Right lobe of liver (tissue), 6 donors: ENCODE results near the gene TBC1D5. TPM values are rescaled to one million over a fixed set of nuclear protein-coding genes. Genes with fewer than 3 reads are reported as not detected.

Source experiments
- ATAC-seq, 4 donors: fragments of 200-7000 bp; cut with Tn5 transposase; one replicate each; pipeline ENCODE4 v1.9.1; 2020; ENCODE audit warnings: mild to moderate bottlenecking in 4 of 4, moderate library complexity in 4 of 4
- DNase-seq, 3 donors: peaks; one replicate each; pipeline ENCODE4 v3.0.0-alpha.2; 2020
- H3K27ac ChIP-seq, 3 donors: fragments of 200-600 bp; one replicate each; pipeline ENCODE4 v1.8.0; 2022
- H3K27me3 ChIP-seq, 2 donors: fragments of 200-600 bp; one replicate each; pipeline ENCODE4 v1.8.0; 2022
- H3K36me3 ChIP-seq, 4 donors: fragments of 200-600 bp; sonication (generic) in 1 of 4; one replicate each; pipeline versions ENCODE4 v1.5.1 to v1.8.0; 2017 to 2022; ENCODE audit warnings: control low read depth in 1 of 4
- H3K4me1 ChIP-seq, 4 donors: fragments of 200-600 bp; sonication (generic) in 1 of 4; one replicate each; pipeline versions ENCODE4 v1.5.1 to v1.8.0; 2017 to 2022; ENCODE audit warnings: control low read depth in 1 of 4
- H3K4me3 ChIP-seq, 3 donors: fragments of 200-600 bp; one replicate each; pipeline ENCODE4 v1.8.0; 2022
- H3K9me3 ChIP-seq, 4 donors: fragments of 200-600 bp; sonication (generic) in 1 of 4; one replicate each; pipeline versions ENCODE4 v1.5.1 to v1.8.0; 2017 to 2022; ENCODE audit warnings: control low read depth in 1 of 4
- POLR2A ChIP-seq: fragments of 450-650 bp; IDR thresholded peaks from one replicate; pipeline ENCODE4 v1.6.1; 2017; ENCODE audit warnings: antibody characterized with exemption, mild to moderate bottlenecking
- WGBS: methylation state at CpG from one replicate; pipeline ENCODE4 v1.1.6; 2018; ENCODE audit warnings: low coverage, low lambda C conversion rate; ENCODE audit not compliant: insufficient coverage; ENCODE audit errors: missing lambda C conversion rate; 5-methylcytosine and 5-hydroxymethylcytosine counted together
- intact Hi-C, 2 donors: fragments of 100-400 bp; cut with DNase I; formaldehyde crosslinking; loops; one replicate each; pipeline versions ENCODE4 v1.11.2 to v1.14.1; 2022
- total RNA-seq, 6 experiments: library from RNA; depleted of rRNA in 2 of 6; stranded (reverse); fragments of >200 nt in 2 of 6; fragmentation: NEBNext Ultra II Directional in 3 of 6; extraction: Animal tissue kit (Norgen Biotek cat#: 25700) in 3 of 6; gene quantifications; one replicate each; pipeline versions ENCODE4 v1.1.0 to v1.2.4, GENCODE V29; 2016 to 2023
- TF ChIP-seq, protein P1 (sequence below), 4 donors: fragments of 200-600 bp in 3 of 4; fragments of 450-650 bp in 1 of 4; IDR thresholded peaks; one replicate each; pipeline versions ENCODE4 v1.5.1 to v1.8.0; 2016 to 2022; ENCODE audit warnings: antibody characterized with exemption in 4 of 4, mild to moderate bottlenecking in 2 of 4
- donor health status: DM: no; HTN: yes; CAD: no.
- donor health status: DM: no; HTN: no; CAD: no.
- donor health status: DM: no; HTN: no; CAD: no.
- donor health status: DM: no; HTN: yes; CAD: no.
- donor health status: DM: no; HTN: yes; CAD: no.

The TBC1D5 gene
- total RNA-seq, 6 experiments from 2014 or later, result 21.5 to 33.4 (median 27.7) TPM

DNA sequence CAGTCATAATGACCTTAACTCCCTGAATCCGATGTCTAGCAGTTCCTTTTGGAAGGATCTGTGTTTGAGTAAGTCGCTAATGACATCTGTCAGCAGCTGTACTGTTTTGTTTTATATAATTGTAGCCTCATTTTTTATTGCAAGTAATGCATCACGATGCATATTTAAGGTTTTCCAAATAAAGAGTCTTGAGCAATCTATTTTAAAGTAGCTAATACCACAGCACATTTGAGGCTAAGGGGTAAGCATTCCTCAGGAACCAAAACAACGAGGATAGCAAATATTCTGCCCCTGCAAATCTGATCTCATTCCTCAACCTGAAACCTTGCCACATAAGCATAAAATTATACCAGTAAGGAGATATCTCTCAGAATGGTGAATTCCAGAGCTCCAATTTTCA is 98.7 kb downstream of the TBC1D5 start:
- H3K36me3 ChIP-seq, result no peaks in the 10 kb centered on the region
- no peaks in the 10 kb centered on the region for H3K9me3 ChIP-seq
- TF ChIP-seq, protein P1, sequence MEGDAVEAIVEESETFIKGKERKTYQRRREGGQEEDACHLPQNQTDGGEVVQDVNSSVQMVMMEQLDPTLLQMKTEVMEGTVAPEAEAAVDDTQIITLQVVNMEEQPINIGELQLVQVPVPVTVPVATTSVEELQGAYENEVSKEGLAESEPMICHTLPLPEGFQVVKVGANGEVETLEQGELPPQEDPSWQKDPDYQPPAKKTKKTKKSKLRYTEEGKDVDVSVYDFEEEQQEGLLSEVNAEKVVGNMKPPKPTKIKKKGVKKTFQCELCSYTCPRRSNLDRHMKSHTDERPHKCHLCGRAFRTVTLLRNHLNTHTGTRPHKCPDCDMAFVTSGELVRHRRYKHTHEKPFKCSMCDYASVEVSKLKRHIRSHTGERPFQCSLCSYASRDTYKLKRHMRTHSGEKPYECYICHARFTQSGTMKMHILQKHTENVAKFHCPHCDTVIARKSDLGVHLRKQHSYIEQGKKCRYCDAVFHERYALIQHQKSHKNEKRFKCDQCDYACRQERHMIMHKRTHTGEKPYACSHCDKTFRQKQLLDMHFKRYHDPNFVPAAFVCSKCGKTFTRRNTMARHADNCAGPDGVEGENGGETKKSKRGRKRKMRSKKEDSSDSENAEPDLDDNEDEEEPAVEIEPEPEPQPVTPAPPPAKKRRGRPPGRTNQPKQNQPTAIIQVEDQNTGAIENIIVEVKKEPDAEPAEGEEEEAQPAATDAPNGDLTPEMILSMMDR (IDR thresholded peaks at IDR 0.05), result no peak
- TF ChIP-seq POLR2A, result no peak
- H3K27me3 ChIP-seq, result no peaks in the 10 kb centered on the region
- H3K27ac ChIP-seq, result no peak overlapping the region
- H3K4me1 ChIP-seq, result no peaks in the 10 kb centered on the region
- WGBS, result 73% methylated on average over 4 of the region's 4 CpGs
- no peak for DNase-seq
- intact Hi-C loops, result no loop called here
- H3K4me3 ChIP-seq, result no peak overlapping the region
- no peak for ATAC-seq

DNA sequence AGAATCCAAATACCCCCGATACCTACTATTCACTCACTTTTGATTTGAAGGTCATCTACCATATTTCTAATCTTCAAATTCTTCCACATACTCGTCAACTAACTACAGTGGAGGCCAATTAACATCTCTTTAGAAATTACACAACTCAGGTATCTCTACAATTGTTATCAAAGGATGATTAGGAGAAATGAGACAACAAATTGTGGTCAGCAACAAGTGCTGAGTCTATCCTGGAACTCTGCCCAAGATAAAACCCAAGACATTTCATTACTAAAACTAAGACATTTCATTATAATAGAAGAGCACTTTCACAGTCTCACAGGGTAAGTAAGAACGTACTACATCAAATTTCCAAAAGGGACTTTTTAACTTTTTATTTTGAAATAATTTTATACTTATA is 100.0 kb downstream of the TBC1D5 start:
- Histone ChIP-seq H3K36me3 (no peaks in the 10 kb centered on the region), H3K4me3 (no peak overlapping the region), H3K9me3 (no peaks in the 10 kb centered on the region), H3K27me3 (no peaks in the 10 kb centered on the region), H3K27ac (no peak overlapping the region), H3K4me1 (no peaks in the 10 kb centered on the region)
- 92% methylated on average over 3 of the region's 3 CpGs for WGBS
- DNase-seq, result no peak
- TF ChIP-seq POLR2A, result no peak
- intact Hi-C loops, result no loop called here
- no peak for ATAC-seq

GRCh38 chr3:17640466-17640865 is 102.0 kb downstream of the TBC1D5 start:
- intact Hi-C loops, result no loop called here

GRCh38 chr3:17639765-17640164 is 102.7 kb downstream of the TBC1D5 start:
- no peaks in the 10 kb centered on the region for H3K36me3 ChIP-seq
- no peak overlapping the region for H3K4me3 ChIP-seq
- TF ChIP-seq, protein P1 (IDR thresholded peaks at IDR 0.05), result no peak
- TF ChIP-seq POLR2A, result no peak
- WGBS, result 90% methylated on average over 2 of the region's 2 CpGs
- intact Hi-C loops, result no loop called here
- H3K27ac ChIP-seq, result no peak overlapping the region
- DNase-seq (no peak), ATAC-seq (peak in 3 of 4 donors; percentile 37 to 76 (median 40))
- no peaks in the 10 kb centered on the region for H3K4me1 ChIP-seq
- H3K27me3 ChIP-seq, result no peaks in the 10 kb centered on the region
- peaks cover 0 to 2% (median 0%) of the 10 kb centered on the region in 4 donors for H3K9me3 ChIP-seq

More at GRCh38 chr3:17640466-17640865, 102.0 kb downstream of the TBC1D5 start:
- Histone ChIP-seq H3K36me3 (no peaks in the 10 kb centered on the region), H3K4me3 (no peak overlapping the region), H3K4me1 (no peaks in the 10 kb centered on the region), H3K9me3 (no peaks in the 10 kb centered on the region), H3K27me3 (no peaks in the 10 kb centered on the region), H3K27ac (no peak overlapping the region)
- ATAC-seq, result no peak
- TF ChIP-seq, protein P1 (IDR thresholded peaks at IDR 0.05), result no peak
- TF ChIP-seq POLR2A, result no peak
- DNase-seq, result no peak

DNA sequence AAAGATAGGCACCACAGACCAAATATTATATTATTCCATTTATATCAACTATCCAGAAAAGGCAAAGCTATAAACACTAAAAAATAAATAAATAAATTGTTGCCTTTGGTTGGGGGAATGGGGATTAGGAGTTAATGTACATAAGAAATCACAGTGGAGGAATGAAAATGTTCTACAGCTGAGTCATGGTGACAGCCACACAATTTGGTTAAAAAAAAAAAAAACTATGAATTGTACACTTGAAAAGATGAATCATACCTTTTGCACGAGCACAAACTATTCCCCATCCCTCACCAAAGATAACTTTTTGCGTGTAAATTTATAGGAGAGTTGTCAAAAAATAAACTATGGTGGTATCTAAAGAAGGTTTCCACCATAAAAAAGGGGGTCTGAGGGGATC is 103.2 kb downstream of the TBC1D5 start:
- no peaks in the 10 kb centered on the region for H3K27me3 ChIP-seq
- no peak overlapping the region for H3K27ac ChIP-seq
- peaks cover 0 to 2% (median 0%) of the 10 kb centered on the region in 4 donors for H3K9me3 ChIP-seq
- DNase-seq, result no peak
- intact Hi-C loops, result no loop called here
- WGBS, result 100% methylated on average over 1 of the region's 2 CpGs
- H3K4me3 ChIP-seq, result no peak overlapping the region
- H3K4me1 ChIP-seq, result no peaks in the 10 kb centered on the region
- no peaks in the 10 kb centered on the region for H3K36me3 ChIP-seq
- no peak for ATAC-seq
- TF ChIP-seq, protein P1 (IDR thresholded peaks at IDR 0.05), result no peak
- no peak for TF ChIP-seq POLR2A
